GM18873 (cell line): ENCODE measurements around the gene ARHGAP33.
"Not testable (repeated sequence)": the region's sequence is repeated elsewhere in the genome, so short reads cannot be mapped to it uniquely, and the experiment has no call there.

Experiments used
- ATAC-seq: cut with Tn5 transposase; IDR thresholded peaks from one replicate; pipeline ENCODE4 v1.9.1; 2021; ENCODE audit warnings: mild to moderate bottlenecking, moderate library complexity, moderate number of reproducible peaks; ENCODE audit not compliant: unreplicated experiment, low FRiP score

Gene ARHGAP33

GRCh38 chr19:35791814-35792279, 16.5 kb downstream of the ARHGAP33 start:
- ATAC-seq: no peak

- ATAC-seq: no peak
Observed at GRCh38 chr19:35792312-35792711, 16.9 kb downstream of the ARHGAP33 start.

GRCh38 chr19:35792888-35793287, 17.5 kb downstream of the ARHGAP33 start:
- ATAC-seq: no peak

GRCh38 chr19:35793381-35794165, 18.2 kb downstream of the ARHGAP33 start:
- ATAC-seq: no peak

GRCh38 chr19:35795564-35795963, 20.2 kb downstream of the ARHGAP33 start:
- ATAC-seq: not testable (repeated sequence)

- ATAC-seq: no peak
Observed at GRCh38 chr19:35796645-35797542, 21.5 kb downstream of the ARHGAP33 start.

- ATAC-seq: no peak
Observed at GRCh38 chr19:35797663-35798062, 22.3 kb downstream of the ARHGAP33 start.

- ATAC-seq: no peak
Observed at GRCh38 chr19:35801828-35802227, 26.5 kb downstream of the ARHGAP33 start.

- no peak for ATAC-seq
Observed at GRCh38 chr19:35805526-35806102, 30.2 kb downstream of the ARHGAP33 start.

- ATAC-seq: no peak
Observed at GRCh38 chr19:35806597-35806996, 31.2 kb downstream of the ARHGAP33 start.

- ATAC-seq: no peak
Observed at GRCh38 chr19:35807633-35808032, 32.3 kb downstream of the ARHGAP33 start.

GRCh38 chr19:35811317-35812219, 36.2 kb downstream of the ARHGAP33 start:
- no peak for ATAC-seq

GRCh38 chr19:35812220-35813042, 37.1 kb downstream of the ARHGAP33 start, which contains the start of gene PRODH2:
TSS of gene PRODH2 (minus strand) at chr19:35812845. CDS start at chr19:35812805, 40 bp downstream.
- no peak for ATAC-seq

- no peak for ATAC-seq
Observed at GRCh38 chr19:35813043-35813890, 37.9 kb downstream of the ARHGAP33 start.

GRCh38 chr19:35816262-35816661, 40.9 kb downstream of the ARHGAP33 start:
- ATAC-seq: no peak

- no peak for ATAC-seq
Observed at GRCh38 chr19:35816846-35817245, 41.5 kb downstream of the ARHGAP33 start.

- ATAC-seq: no peak
Observed at GRCh38 chr19:35818445-35818844, 43.1 kb downstream of the ARHGAP33 start.

- ATAC-seq: no peak
Observed at GRCh38 chr19:35822579-35822978, 47.2 kb downstream of the ARHGAP33 start.
